ENCODE measurements around the gene LY6G5B.

Gene LY6G5B

GRCh38 chr6:31632279-31632946, 37.4 kb upstream of the LY6G5B start:
- no peak overlapping the region for H3K4me3 ChIP-seq (replicated peaks; ENCODE audit: low read depth, low read length)
- no peak for TF ChIP-seq CTCF (IDR thresholded peaks at IDR 0.05; ENCODE audit: low read length, missing control alignments)
- DNase-seq (ENCODE audit: low read depth) = no peak

DNA sequence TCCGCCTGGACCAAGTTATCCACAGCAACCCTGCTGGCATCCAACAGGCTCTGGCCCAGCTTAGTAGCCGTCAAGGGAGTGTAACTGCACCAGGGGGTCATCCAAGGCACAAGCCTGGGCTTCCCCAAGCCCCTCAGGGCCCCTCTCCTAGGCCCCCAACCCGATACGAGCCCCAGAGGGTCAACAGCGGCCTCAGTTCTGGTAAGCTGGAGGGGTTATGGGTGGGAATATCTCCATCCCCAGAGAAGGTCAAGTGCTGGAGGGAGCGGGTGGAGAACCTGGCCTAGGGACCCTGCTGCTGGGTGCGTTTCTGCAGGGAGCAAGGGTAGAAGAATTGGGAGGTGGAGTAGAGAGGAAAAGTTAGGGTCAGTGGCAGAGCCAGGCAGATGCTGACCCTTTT, 36.3 kb upstream of the LY6G5B start:
- no peak for DNase-seq (ENCODE audit: low read depth)
- no peak overlapping the region for H3K4me3 ChIP-seq (replicated peaks; ENCODE audit: low read depth, low read length)
- TF ChIP-seq CTCF (IDR thresholded peaks at IDR 0.05; ENCODE audit: low read length, missing control alignments) = no peak

GRCh38 chr6:31634131-31634530, 35.6 kb upstream of the LY6G5B start:
- DNase-seq (ENCODE audit: low read depth) = no peak
- no peak for TF ChIP-seq CTCF (IDR thresholded peaks at IDR 0.05; ENCODE audit: low read length, missing control alignments)
- H3K4me3 ChIP-seq (replicated peaks; ENCODE audit: low read depth, low read length) = no peak overlapping the region

GRCh38 chr6:31634969-31635575, 34.7 kb upstream of the LY6G5B start:
- no peak for DNase-seq (ENCODE audit: low read depth)
- H3K4me3 ChIP-seq (replicated peaks; ENCODE audit: low read depth, low read length) = no peak overlapping the region
- TF ChIP-seq CTCF (IDR thresholded peaks at IDR 0.05; ENCODE audit: low read length, missing control alignments) = no peak

- TF ChIP-seq CTCF (IDR thresholded peaks at IDR 0.05; ENCODE audit: low read length, missing control alignments) = no peak
- no peak overlapping the region for H3K4me3 ChIP-seq (replicated peaks; ENCODE audit: low read depth, low read length)
- no peak for DNase-seq (ENCODE audit: low read depth)
Measured at GRCh38 chr6:31636698-31637596, 32.8 kb upstream of the LY6G5B start.

GRCh38 chr6:31639043-31639442, 30.7 kb upstream of the LY6G5B start:
- H3K4me3 ChIP-seq (replicated peaks; ENCODE audit: low read depth, low read length) = no peak overlapping the region
- DNase-seq (ENCODE audit: low read depth) = no peak
- no peak for TF ChIP-seq CTCF (IDR thresholded peaks at IDR 0.05; ENCODE audit: low read length, missing control alignments)
